ENCODE measurements around the gene SPTBN4.

The SPTBN4 gene

GRCh38 chr19:40453151-40453735 lies 13.6 kb upstream of the SPTBN4 start:
- TF ChIP-seq CTCF (IDR thresholded peaks at IDR 0.05) = no peak
- TF ChIP-seq ZFX (IDR thresholded peaks at IDR 0.05; ENCODE audit: borderline replicate concordance) = no peak

GRCh38 chr19:40453943-40454342 lies 12.9 kb upstream of the SPTBN4 start:
- peak overlapping the region; percentile 60 for H3K27ac ChIP-seq

More at GRCh38 chr19:40453151-40453735, 13.6 kb upstream of the SPTBN4 start:
- H3K27ac ChIP-seq = peak overlapping the region; percentile 60

DNA sequence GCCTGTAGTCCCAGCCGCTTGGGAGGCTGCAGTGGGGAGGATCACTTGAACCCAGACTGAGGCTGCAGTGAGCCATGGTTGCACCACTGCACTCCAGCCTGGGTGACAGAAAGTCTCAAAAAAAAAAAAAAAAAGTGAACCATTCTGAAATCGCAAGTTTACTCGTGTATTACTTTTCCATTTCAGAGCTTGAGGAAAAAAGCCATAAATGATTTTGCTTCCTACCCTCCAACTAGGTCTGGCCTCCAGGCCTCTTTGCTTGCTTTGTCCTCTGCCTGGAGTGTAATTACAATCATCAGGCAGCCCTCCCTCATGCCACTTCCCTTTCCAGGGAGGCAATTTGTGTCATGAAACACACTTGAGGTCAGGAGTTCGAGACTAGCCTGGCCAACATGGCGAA lies 9.8 kb upstream of the SPTBN4 start:
- TF ChIP-seq ZFX (IDR thresholded peaks at IDR 0.05; ENCODE audit: borderline replicate concordance) = no peak
- TF ChIP-seq CTCF (IDR thresholded peaks at IDR 0.05) = no peak
- H3K27ac ChIP-seq = no peak overlapping the region

DNA sequence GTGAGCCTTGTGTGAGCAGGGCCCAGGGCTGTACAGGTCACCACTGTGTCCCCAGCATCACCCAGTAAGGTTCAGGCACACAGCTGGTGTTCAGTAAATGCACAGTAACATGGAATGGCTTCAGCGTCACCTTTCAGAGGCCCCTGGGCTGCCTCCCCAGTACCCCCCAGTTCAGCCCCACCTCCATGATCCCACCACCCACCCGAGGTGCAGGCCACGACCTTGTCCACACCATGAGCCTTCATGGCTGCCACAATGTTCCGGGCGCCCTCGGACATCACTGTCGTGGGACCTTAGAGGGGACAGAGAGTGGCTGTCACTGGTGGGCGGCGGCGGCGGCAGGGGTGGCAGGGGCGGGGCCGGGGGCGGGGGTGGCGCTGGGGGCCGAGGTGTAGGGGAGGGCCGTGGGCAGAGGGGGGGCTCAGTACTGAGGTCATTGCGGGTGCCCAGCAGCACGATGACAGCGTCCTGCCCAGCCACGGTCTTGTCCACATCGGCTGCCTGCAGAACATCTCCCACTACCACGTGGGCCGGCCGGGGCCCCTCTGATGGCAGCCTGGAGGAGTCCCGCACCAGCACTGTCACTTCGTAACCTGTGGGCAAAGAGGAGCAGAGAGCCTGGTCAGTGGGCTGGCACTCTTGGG lies 8.7 kb upstream of the SPTBN4 start:
- no peak for TF ChIP-seq ZFX (IDR thresholded peaks at IDR 0.05; ENCODE audit: borderline replicate concordance)
- no peak for TF ChIP-seq CTCF (IDR thresholded peaks at IDR 0.05)
- no peak overlapping the region for H3K27ac ChIP-seq

DNA sequence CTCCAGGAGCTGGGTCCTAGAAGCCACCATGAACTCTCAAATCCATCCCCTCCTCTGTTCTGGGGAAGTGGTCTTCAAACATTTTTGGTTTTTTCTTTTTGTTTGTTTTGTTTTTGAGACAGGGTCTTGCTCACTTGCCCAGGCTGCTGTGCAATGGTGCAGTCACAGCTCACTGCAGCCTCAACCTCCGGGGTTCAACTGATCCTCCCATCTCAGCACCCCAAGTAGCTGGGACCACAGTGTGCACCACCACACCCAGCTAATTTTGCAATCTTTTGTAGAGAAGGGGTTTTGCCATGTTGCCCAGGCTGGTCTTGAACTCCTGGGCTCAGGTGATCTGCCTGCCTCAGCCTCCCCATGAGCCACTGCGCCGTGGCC lies 8.2 kb upstream of the SPTBN4 start:
- TF ChIP-seq CTCF (IDR thresholded peaks at IDR 0.05) (no peak), ZFX (IDR thresholded peaks at IDR 0.05; ENCODE audit: borderline replicate concordance) (no peak)
- no peak overlapping the region for H3K27ac ChIP-seq

- TF ChIP-seq CTCF (IDR thresholded peaks at IDR 0.05) (no peak), ZFX (IDR thresholded peaks at IDR 0.05; ENCODE audit: borderline replicate concordance) (no peak)
- H3K27ac ChIP-seq = no peak overlapping the region
These were observed 6.6 kb upstream of the SPTBN4 start for GRCh38 chr19:40460185-40460584.

- TF ChIP-seq CTCF (IDR thresholded peaks at IDR 0.05) (no peak), ZFX (IDR thresholded peaks at IDR 0.05; ENCODE audit: borderline replicate concordance) (no peak)
- H3K27ac ChIP-seq = peak overlapping the region; percentile 25
These were observed 5.1 kb upstream of the SPTBN4 start for GRCh38 chr19:40461669-40462221.

GRCh38 chr19:40463587-40464037 lies 3.2 kb upstream of the SPTBN4 start:
- H3K27ac ChIP-seq = peak overlapping the region; percentile 77
